C4-2B (cell line): ENCODE measurements around the gene CCDC81.

Experiments used
- CTCF ChIP-seq: fragments of 450-650 bp; conservative IDR thresholded peaks from 2 replicates; pipeline ENCODE4 v1.5.1; 2017; ENCODE audit warnings: mild to moderate bottlenecking
- ZFX ChIP-seq: fragments of 450-650 bp; IDR thresholded peaks from 2 replicates; pipeline ENCODE4 v1.6.1; 2017

GRCh38 chr11:86440305-86440716 lies 65.6 kb downstream of the CCDC81 start:
- TF ChIP-seq CTCF: no peak
- TF ChIP-seq ZFX: no peak
